ENCODE data around the gene ELAVL2.

ELAVL2 gene

DNA sequence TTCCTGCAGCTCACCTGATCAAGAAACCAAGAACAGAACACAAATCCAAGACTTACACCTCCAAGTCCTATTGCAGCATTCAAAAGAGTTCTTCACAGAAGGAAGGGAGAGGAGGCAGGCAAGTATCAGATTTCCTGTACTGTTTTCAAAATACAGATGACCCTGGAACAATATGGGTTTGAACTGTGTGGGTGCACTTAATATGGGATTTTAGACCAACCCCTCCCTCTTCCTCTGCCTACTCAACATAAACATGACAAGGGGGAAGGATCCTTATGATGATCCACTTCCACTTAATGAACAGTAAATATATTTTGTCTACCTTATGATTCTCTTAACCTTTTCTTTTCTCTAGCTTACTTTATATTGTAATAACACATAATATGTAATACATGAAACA is 104.6 kb downstream of the ELAVL2 start:
- Histone ChIP-seq H3K27me3 (replicated peaks; ENCODE audit: insufficient read depth, low read length) (no peaks in the 10 kb centered on the region), H2AFZ (ENCODE audit: low read length) (no peak overlapping the region)

DNA sequence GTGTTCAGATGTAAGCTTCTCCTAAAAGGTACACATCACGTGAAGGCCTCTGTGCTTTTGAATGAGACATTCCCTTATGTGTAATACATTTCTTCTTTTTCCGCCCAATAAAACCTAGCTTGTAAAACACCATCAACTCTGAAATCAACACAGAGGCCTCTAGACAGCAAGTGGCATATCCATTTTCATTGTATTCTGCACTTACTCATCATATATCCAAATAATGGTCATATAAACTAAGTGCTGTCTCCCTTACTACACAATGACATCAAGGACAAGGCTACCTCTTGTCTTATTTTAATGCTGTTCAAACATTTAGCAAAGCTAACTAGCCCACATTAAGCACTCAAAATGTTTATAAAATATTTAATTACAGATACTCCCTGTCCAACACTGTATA is 108.5 kb downstream of the ELAVL2 start:
- H4K20me1 ChIP-seq (ENCODE audit: insufficient read depth, low read length), result no peaks in the 10 kb centered on the region
- no peak overlapping the region for H3K9ac ChIP-seq (ENCODE audit: low read length)
- H3K9me2 ChIP-seq (replicated peaks; ENCODE audit: insufficient read depth, low read length), result no peaks in the 10 kb centered on the region
- H3K4me3 ChIP-seq (ENCODE audit: low read length), result no peak overlapping the region
- no peaks in the 10 kb centered on the region for H3K79me2 ChIP-seq (ENCODE audit: low read length)
- H3K9me3 ChIP-seq (replicated peaks; ENCODE audit: insufficient read depth, low read length), result no peaks in the 10 kb centered on the region
- H3K27me3 ChIP-seq (replicated peaks; ENCODE audit: insufficient read depth, low read length), result no peaks in the 10 kb centered on the region
- H3K36me3 ChIP-seq (replicated peaks; ENCODE audit: insufficient read depth, low read length), result no peaks in the 10 kb centered on the region
- no peak for DNase-seq
- H3F3A ChIP-seq (ENCODE audit: insufficient read depth, low read length), result no peaks in the 10 kb centered on the region
- TF ChIP-seq, protein P1, sequence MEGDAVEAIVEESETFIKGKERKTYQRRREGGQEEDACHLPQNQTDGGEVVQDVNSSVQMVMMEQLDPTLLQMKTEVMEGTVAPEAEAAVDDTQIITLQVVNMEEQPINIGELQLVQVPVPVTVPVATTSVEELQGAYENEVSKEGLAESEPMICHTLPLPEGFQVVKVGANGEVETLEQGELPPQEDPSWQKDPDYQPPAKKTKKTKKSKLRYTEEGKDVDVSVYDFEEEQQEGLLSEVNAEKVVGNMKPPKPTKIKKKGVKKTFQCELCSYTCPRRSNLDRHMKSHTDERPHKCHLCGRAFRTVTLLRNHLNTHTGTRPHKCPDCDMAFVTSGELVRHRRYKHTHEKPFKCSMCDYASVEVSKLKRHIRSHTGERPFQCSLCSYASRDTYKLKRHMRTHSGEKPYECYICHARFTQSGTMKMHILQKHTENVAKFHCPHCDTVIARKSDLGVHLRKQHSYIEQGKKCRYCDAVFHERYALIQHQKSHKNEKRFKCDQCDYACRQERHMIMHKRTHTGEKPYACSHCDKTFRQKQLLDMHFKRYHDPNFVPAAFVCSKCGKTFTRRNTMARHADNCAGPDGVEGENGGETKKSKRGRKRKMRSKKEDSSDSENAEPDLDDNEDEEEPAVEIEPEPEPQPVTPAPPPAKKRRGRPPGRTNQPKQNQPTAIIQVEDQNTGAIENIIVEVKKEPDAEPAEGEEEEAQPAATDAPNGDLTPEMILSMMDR (IDR thresholded peaks at IDR 0.05; ENCODE audit: low read length), result no peak
- TF ChIP-seq EZH2phosphoT487 (IDR thresholded peaks at IDR 0.05; ENCODE audit: low read length) (no peak), EZH2 (optimal IDR thresholded peaks at IDR 0.05; ENCODE audit: low read depth, low read length) (no peak)
- no peak overlapping the region for H3K27ac ChIP-seq (ENCODE audit: low read length)
- H3K4me2 ChIP-seq (ENCODE audit: low read depth, low read length), result no peak overlapping the region
- H3K4me1 ChIP-seq (ENCODE audit: low read length), result no peaks in the 10 kb centered on the region; the same call in 1 of the 2 replicates
- no peak overlapping the region for H2AFZ ChIP-seq (ENCODE audit: low read length)

More for the DNA sequence above, 104.6 kb downstream of the ELAVL2 start:
- no peaks in the 10 kb centered on the region for H3K79me2 ChIP-seq (ENCODE audit: low read length)
- H3F3A ChIP-seq (ENCODE audit: insufficient read depth, low read length), result no peaks in the 10 kb centered on the region
- H3K27ac ChIP-seq (ENCODE audit: low read length), result no peak overlapping the region
- no peaks in the 10 kb centered on the region; the same call in 1 of the 2 replicates for H3K4me1 ChIP-seq (ENCODE audit: low read length)
- no peaks in the 10 kb centered on the region for H3K9me2 ChIP-seq (replicated peaks; ENCODE audit: insufficient read depth, low read length)
- no peak overlapping the region for H3K9ac ChIP-seq (ENCODE audit: low read length)
- DNase-seq, result no peak
- no peak overlapping the region for H3K4me3 ChIP-seq (ENCODE audit: low read length)
- no peaks in the 10 kb centered on the region for H3K36me3 ChIP-seq (replicated peaks; ENCODE audit: insufficient read depth, low read length)
- TF ChIP-seq EZH2phosphoT487 (IDR thresholded peaks at IDR 0.05; ENCODE audit: low read length) (no peak), EZH2 (optimal IDR thresholded peaks at IDR 0.05; ENCODE audit: low read depth, low read length) (no peak)
- TF ChIP-seq, protein P1 (IDR thresholded peaks at IDR 0.05; ENCODE audit: low read length), result no peak
- H3K4me2 ChIP-seq (ENCODE audit: low read depth, low read length), result no peak overlapping the region
- H4K20me1 ChIP-seq (ENCODE audit: insufficient read depth, low read length), result no peaks in the 10 kb centered on the region
- H3K9me3 ChIP-seq (replicated peaks; ENCODE audit: insufficient read depth, low read length), result no peaks in the 10 kb centered on the region

GRCh38 chr9:23707249-23707648 is 118.8 kb downstream of the ELAVL2 start:
- no peak overlapping the region for H3K4me2 ChIP-seq (ENCODE audit: low read depth, low read length)
- no peaks in the 10 kb centered on the region for H3K27me3 ChIP-seq (replicated peaks; ENCODE audit: insufficient read depth, low read length)
- H3K4me1 ChIP-seq (ENCODE audit: low read length), result no peaks in the 10 kb centered on the region
- no peak overlapping the region for H3K9ac ChIP-seq (ENCODE audit: low read length)
- H2AFZ ChIP-seq (ENCODE audit: low read length), result no peak overlapping the region
- H3K9me2 ChIP-seq (replicated peaks; ENCODE audit: insufficient read depth, low read length), result no peaks in the 10 kb centered on the region
- no peaks in the 10 kb centered on the region for H3K79me2 ChIP-seq (ENCODE audit: low read length)
- no peak overlapping the region for H3K27ac ChIP-seq (ENCODE audit: low read length)
- H3K4me3 ChIP-seq (ENCODE audit: low read length), result no peak overlapping the region
- H4K20me1 ChIP-seq (ENCODE audit: insufficient read depth, low read length), result no peaks in the 10 kb centered on the region
- no peaks in the 10 kb centered on the region for H3F3A ChIP-seq (ENCODE audit: insufficient read depth, low read length)
- TF ChIP-seq, protein P1 (IDR thresholded peaks at IDR 0.05; ENCODE audit: low read length), result no peak
- no peak for TF ChIP-seq EZH2 (optimal IDR thresholded peaks at IDR 0.05; ENCODE audit: low read depth, low read length)
- TF ChIP-seq EZH2phosphoT487 (IDR thresholded peaks at IDR 0.05; ENCODE audit: low read length), result no peak
- H3K9me3 ChIP-seq (replicated peaks; ENCODE audit: insufficient read depth, low read length), result no peaks in the 10 kb centered on the region
- no peak for DNase-seq
- H3K36me3 ChIP-seq (replicated peaks; ENCODE audit: insufficient read depth, low read length), result no peaks in the 10 kb centered on the region
